Neural cell (in vitro differentiated cells): ENCODE results near the gene UBR2. TPM values are rescaled to one million over a fixed set of nuclear protein-coding genes. Genes with fewer than 3 reads are reported as not detected.

ENCODE experiments used
- H2AFZ ChIP-seq: fragments of 200-600, 300-800 bp; sonication (generic), shearing (Covaris generic); 2 replicates; pipeline ENCODE4 v1.6.0; 2014; ENCODE audit warnings: low read depth, mild to moderate bottlenecking, antibody characterized with exemption, low read length, moderate library complexity
- H3F3A ChIP-seq: fragments of 200-600 bp; shearing (Covaris generic); 2 replicates; pipeline ENCODE4 v1.6.1; 2016; ENCODE audit warnings: mild to moderate bottlenecking, moderate library complexity, mixed read lengths, antibody characterized with exemption, low read length; ENCODE audit not compliant: insufficient read depth, poor library complexity, severe bottlenecking
- H3K27ac ChIP-seq: fragments of 200-600, 300-800 bp; sonication (generic), shearing (Covaris generic); 2 replicates; pipeline ENCODE4 v1.5.1; 2014; ENCODE audit warnings: mild to moderate bottlenecking, low read length, moderate library complexity
- H3K27me3 ChIP-seq: fragments of 300-800, 200-600 bp; sonication (generic), shearing (Covaris generic); 2 replicates; pipeline ENCODE4 v1.6.0; 2014; ENCODE audit warnings: mild to moderate bottlenecking, low read depth, low read length, moderate library complexity; ENCODE audit not compliant: insufficient read depth
- H3K36me3 ChIP-seq: fragments of 300-800, 200-600 bp; sonication (generic), shearing (Covaris generic); 2 replicates; pipeline ENCODE4 v1.5.1; 2014; ENCODE audit warnings: mild to moderate bottlenecking, antibody characterized with exemption, low read length, moderate library complexity; ENCODE audit not compliant: insufficient read depth
- H3K4me2 ChIP-seq: fragments of 300-800, 200-600 bp; sonication (generic), shearing (Covaris generic); 2 replicates; pipeline ENCODE4 v1.6.0; 2014; ENCODE audit warnings: mild to moderate bottlenecking, low read length
- H3K4me3 ChIP-seq: fragments of 300-800, 200-600 bp; sonication (generic), shearing (Covaris generic); 2 replicates; pipeline ENCODE4 v1.5.1; 2014; ENCODE audit warnings: mild to moderate bottlenecking, low read length, moderate library complexity
- H3K79me2 ChIP-seq: fragments of 200-600 bp; shearing (Covaris generic); replicated peaks from 2 replicates; pipeline ENCODE4 v1.6.0; 2014; ENCODE audit warnings: mild to moderate bottlenecking, low read length, moderate library complexity; ENCODE audit not compliant: insufficient read depth
- H3K9ac ChIP-seq: fragments of 300-800, 200-600 bp; sonication (generic), shearing (Covaris generic); 2 replicates; pipeline ENCODE4 v1.6.1; 2016; ENCODE audit warnings: mild to moderate bottlenecking, low read length, mixed read lengths
- H3K9me2 ChIP-seq: fragments of 200-600 bp; shearing (Covaris generic); 2 replicates; pipeline ENCODE4 v1.6.1; 2016; ENCODE audit warnings: mild to moderate bottlenecking, low read length, mixed read lengths; ENCODE audit not compliant: insufficient read depth
- H3K9me3 ChIP-seq: fragments of 200-600, 300-800 bp; sonication (generic), shearing (Covaris generic); 2 replicates; pipeline ENCODE4 v1.6.1; 2016; ENCODE audit warnings: mild to moderate bottlenecking, mixed run types, low read length, moderate library complexity, mixed read lengths
- H4K20me1 ChIP-seq: fragments of 200-600 bp; shearing (Covaris generic); 2 replicates; pipeline ENCODE4 v1.6.1; 2016; ENCODE audit warnings: mild to moderate bottlenecking, mixed run types; ENCODE audit not compliant: insufficient read depth
- EP300 ChIP-seq: fragments of 450-650 bp; conservative IDR thresholded peaks from 2 replicates; pipeline ENCODE4 v1.6.1; 2014; ENCODE audit warnings: antibody characterized with exemption, mild to moderate bottlenecking, moderate library complexity; ENCODE audit not compliant: poor library complexity, severe bottlenecking
- EZH2 ChIP-seq: fragments of 200-600, 300-800 bp; shearing (Covaris generic), sonication (generic); IDR thresholded peaks from 2 replicates; pipeline ENCODE4 v1.6.1; 2014; ENCODE audit warnings: antibody characterized with exemption, low read length, borderline replicate concordance, mild to moderate bottlenecking; ENCODE audit not compliant: insufficient read depth, poor library complexity, severe bottlenecking
- MXI1 ChIP-seq: fragments of 450-650 bp; conservative IDR thresholded peaks from 2 replicates; pipeline ENCODE4 v1.6.1; 2014; ENCODE audit warnings: antibody characterized with exemption, mild to moderate bottlenecking; ENCODE audit not compliant: poor library complexity, severe bottlenecking
- POLR2AphosphoS5 ChIP-seq: IDR thresholded peaks from 2 replicates; pipeline ENCODE4 v1.6.1; 2012
- RAD21 ChIP-seq: fragments of 450-650 bp; conservative IDR thresholded peaks from 2 replicates; pipeline ENCODE4 v1.6.1; 2014; ENCODE audit warnings: antibody characterized with exemption, mild to moderate bottlenecking, moderate library complexity
- SMC3 ChIP-seq: fragments of 450-650 bp; conservative IDR thresholded peaks from 2 replicates; pipeline ENCODE4 v1.6.1; 2014; ENCODE audit warnings: antibody characterized with exemption, mild to moderate bottlenecking, moderate library complexity; ENCODE audit not compliant: poor library complexity
- TAF1 ChIP-seq: IDR thresholded peaks from 2 replicates; pipeline ENCODE4 v1.6.1; 2012; ENCODE audit warnings: low read depth
- polyA plus RNA-seq: library from polyadenylated mRNA; depleted of rRNA; stranded (reverse); fragments of >200 nt; gene quantifications from 2 replicates; pipeline ENCODE4 v1.2.3, GENCODE V29; 2014
- TF ChIP-seq, protein P1 (sequence below): fragments of 450-650 bp; IDR thresholded peaks from 2 replicates; pipeline ENCODE4 v1.5.1; 2014; ENCODE audit warnings: antibody characterized with exemption, mild to moderate bottlenecking, moderate library complexity; ENCODE audit not compliant: poor library complexity, severe bottlenecking
- TF ChIP-seq, protein P2 (sequence below): IDR thresholded peaks from 2 replicates; pipeline ENCODE4 v1.6.1; 2012; ENCODE audit warnings: borderline replicate concordance

UBR2 gene
- polyA plus RNA-seq, 1 donor from 2014 or later, result 24.4 TPM

- no peak overlapping the region for H3K9ac ChIP-seq
- no peaks in the 10 kb centered on the region for H3K79me2 ChIP-seq
- no peak overlapping the region for H3K4me3 ChIP-seq
- H3K27ac ChIP-seq, result no peak overlapping the region
- H2AFZ ChIP-seq, result no peak overlapping the region
- H4K20me1 ChIP-seq, result no peaks in the 10 kb centered on the region
- H3K9me2 ChIP-seq, result no peaks in the 10 kb centered on the region
- no peak for TF ChIP-seq RAD21
- TF ChIP-seq, protein P1, sequence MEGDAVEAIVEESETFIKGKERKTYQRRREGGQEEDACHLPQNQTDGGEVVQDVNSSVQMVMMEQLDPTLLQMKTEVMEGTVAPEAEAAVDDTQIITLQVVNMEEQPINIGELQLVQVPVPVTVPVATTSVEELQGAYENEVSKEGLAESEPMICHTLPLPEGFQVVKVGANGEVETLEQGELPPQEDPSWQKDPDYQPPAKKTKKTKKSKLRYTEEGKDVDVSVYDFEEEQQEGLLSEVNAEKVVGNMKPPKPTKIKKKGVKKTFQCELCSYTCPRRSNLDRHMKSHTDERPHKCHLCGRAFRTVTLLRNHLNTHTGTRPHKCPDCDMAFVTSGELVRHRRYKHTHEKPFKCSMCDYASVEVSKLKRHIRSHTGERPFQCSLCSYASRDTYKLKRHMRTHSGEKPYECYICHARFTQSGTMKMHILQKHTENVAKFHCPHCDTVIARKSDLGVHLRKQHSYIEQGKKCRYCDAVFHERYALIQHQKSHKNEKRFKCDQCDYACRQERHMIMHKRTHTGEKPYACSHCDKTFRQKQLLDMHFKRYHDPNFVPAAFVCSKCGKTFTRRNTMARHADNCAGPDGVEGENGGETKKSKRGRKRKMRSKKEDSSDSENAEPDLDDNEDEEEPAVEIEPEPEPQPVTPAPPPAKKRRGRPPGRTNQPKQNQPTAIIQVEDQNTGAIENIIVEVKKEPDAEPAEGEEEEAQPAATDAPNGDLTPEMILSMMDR, result no peak
- TF ChIP-seq EP300, result no peak
- TF ChIP-seq EZH2, result no peak
- TF ChIP-seq, protein P2, sequence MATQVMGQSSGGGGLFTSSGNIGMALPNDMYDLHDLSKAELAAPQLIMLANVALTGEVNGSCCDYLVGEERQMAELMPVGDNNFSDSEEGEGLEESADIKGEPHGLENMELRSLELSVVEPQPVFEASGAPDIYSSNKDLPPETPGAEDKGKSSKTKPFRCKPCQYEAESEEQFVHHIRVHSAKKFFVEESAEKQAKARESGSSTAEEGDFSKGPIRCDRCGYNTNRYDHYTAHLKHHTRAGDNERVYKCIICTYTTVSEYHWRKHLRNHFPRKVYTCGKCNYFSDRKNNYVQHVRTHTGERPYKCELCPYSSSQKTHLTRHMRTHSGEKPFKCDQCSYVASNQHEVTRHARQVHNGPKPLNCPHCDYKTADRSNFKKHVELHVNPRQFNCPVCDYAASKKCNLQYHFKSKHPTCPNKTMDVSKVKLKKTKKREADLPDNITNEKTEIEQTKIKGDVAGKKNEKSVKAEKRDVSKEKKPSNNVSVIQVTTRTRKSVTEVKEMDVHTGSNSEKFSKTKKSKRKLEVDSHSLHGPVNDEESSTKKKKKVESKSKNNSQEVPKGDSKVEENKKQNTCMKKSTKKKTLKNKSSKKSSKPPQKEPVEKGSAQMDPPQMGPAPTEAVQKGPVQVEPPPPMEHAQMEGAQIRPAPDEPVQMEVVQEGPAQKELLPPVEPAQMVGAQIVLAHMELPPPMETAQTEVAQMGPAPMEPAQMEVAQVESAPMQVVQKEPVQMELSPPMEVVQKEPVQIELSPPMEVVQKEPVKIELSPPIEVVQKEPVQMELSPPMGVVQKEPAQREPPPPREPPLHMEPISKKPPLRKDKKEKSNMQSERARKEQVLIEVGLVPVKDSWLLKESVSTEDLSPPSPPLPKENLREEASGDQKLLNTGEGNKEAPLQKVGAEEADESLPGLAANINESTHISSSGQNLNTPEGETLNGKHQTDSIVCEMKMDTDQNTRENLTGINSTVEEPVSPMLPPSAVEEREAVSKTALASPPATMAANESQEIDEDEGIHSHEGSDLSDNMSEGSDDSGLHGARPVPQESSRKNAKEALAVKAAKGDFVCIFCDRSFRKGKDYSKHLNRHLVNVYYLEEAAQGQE, result no peak
- TF ChIP-seq POLR2AphosphoS5, result no peak
- TF ChIP-seq TAF1, result no peak
- no peak for TF ChIP-seq MXI1
- TF ChIP-seq SMC3, result no peak
- H3F3A ChIP-seq, result no peaks in the 10 kb centered on the region
- peaks cover 7% of the 10 kb centered on the region for H3K36me3 ChIP-seq
- H3K9me3 ChIP-seq, result no peaks in the 10 kb centered on the region
- no peaks in the 10 kb centered on the region for H3K27me3 ChIP-seq
- no peak overlapping the region for H3K4me2 ChIP-seq
Measured at GRCh38 chr6:42694586-42694985, 130.8 kb downstream of the UBR2 start.

DNA sequence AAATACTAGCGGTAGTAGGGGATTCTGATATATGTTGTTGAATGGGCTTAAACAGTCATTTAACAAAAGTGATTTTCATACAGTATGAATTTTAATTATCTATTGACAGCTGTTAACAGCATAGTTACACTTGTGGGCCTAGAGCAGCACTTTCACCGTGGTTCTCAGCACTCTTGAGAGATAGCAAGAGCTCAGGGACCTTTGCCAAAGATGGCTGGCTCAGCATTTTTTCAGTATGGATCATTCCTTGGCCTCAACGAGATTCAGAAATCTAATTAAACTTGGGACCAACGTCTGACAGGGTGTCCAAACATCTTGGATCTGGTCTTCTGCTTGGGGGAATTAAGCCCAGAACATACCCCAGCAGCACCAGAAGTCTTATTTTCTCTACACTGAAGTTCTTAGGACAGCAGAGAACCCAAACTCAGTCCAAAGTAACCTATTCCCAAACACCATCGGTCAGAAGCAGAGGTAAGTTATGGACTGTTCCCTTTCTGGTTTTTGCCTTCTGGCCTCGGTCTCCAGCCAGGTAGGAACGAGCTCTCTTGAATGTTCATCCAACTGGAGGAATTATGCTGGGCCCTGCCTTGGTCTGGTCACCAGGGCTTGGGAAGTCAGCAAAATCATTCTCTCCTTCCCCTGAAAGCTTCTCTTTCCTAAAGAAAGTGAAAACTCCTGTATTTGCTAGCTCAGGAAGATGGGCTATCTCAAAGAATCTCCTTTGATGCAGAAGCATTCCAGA lies 132.9 kb downstream of the UBR2 start:
- Histone ChIP-seq H3F3A (no peaks in the 10 kb centered on the region), H3K36me3 (peaks cover 7% of the 10 kb centered on the region), H3K27me3 (no peaks in the 10 kb centered on the region), H3K4me2 (no peak overlapping the region), H4K20me1 (no peaks in the 10 kb centered on the region), H3K9ac (no peak overlapping the region), H3K4me3 (no peak overlapping the region), H3K79me2 (no peaks in the 10 kb centered on the region), H2AFZ (no peak overlapping the region), H3K27ac (no peak overlapping the region), H3K9me3 (no peaks in the 10 kb centered on the region), H3K9me2 (no peaks in the 10 kb centered on the region)
- TF ChIP-seq, protein P1, result no peak
- no peak for TF ChIP-seq EP300
- TF ChIP-seq POLR2AphosphoS5, result no peak
- no peak for TF ChIP-seq SMC3
- no peak for TF ChIP-seq RAD21
- TF ChIP-seq TAF1, result no peak
- TF ChIP-seq MXI1, result no peak
- TF ChIP-seq EZH2, result no peak
- TF ChIP-seq, protein P2, result no peak
